Tongue (tissue), 2 donors: ENCODE data around the gene DOCK9. TPM values are rescaled to one million over a fixed set of nuclear protein-coding genes. Genes with fewer than 3 reads are reported as not detected.
"Not testable (repeated sequence)": the region's sequence is repeated elsewhere in the genome, so short reads cannot be mapped to it uniquely, and the experiment has no call there.

Experiments
- DNase-seq: peaks from one replicate; pipeline ENCODE4 v3.0.0-alpha.2; 2015
- total RNA-seq: library from RNA; depleted of rRNA; stranded (reverse); fragments of >200 nt; gene quantifications from one replicate; pipeline ENCODE4 v1.2.3, GENCODE V29; 2014

Gene DOCK9
- total RNA-seq, 1 donor from 2014 or later, result 143 TPM

GRCh38 chr13:98917116-98917515, 60.7 kb downstream of the DOCK9 start:
- DNase-seq, result no peak

- DNase-seq, result no peak
Observed at GRCh38 chr13:98916403-98916802, 61.5 kb downstream of the DOCK9 start.

DNA sequence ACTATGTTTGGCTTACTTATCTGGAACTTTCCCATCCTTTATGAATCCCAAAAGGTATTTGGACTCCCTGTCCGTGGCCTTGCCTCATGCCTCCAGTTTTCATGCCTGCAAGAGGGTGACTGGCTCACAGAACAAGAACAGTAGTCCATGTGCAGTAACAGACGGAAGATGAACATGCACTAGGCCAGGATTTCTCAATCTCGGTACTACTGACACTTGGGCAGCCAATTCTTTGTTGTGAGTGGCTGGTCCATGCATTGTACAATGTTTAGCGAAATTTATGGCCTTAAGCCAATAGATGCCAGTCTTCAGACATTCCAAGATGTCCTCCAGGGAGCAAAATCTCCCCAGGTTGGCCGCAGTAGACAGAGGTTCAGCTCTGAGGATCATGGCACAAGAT, 61.9 kb downstream of the DOCK9 start:
- DNase-seq, result no peak

- DNase-seq, result no peak
Observed at GRCh38 chr13:98915563-98915962, 62.3 kb downstream of the DOCK9 start.

- no peak for DNase-seq
Observed at GRCh38 chr13:98913741-98914140, 64.1 kb downstream of the DOCK9 start.

DNA sequence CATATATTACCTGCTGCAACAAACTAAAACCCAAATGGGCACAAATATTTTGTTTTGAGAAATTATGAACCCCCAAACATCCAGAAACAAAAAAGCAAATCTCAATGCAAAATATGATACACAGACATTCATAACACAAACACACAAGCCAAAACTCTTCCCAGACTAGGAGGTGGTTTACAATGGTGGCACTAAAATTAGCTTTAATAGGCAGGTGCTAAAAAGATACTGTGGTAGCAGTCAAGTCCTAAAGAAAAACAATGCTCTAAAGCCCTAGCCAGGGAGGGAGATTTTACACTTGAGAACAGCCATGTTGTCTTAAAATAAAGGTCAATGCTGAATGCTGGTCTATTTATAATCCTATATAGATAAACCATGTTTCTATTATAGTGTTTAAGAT, 65.0 kb downstream of the DOCK9 start:
- DNase-seq, result no peak

GRCh38 chr13:98910501-98910951, 67.3 kb downstream of the DOCK9 start:
- DNase-seq, result no peak

DNA sequence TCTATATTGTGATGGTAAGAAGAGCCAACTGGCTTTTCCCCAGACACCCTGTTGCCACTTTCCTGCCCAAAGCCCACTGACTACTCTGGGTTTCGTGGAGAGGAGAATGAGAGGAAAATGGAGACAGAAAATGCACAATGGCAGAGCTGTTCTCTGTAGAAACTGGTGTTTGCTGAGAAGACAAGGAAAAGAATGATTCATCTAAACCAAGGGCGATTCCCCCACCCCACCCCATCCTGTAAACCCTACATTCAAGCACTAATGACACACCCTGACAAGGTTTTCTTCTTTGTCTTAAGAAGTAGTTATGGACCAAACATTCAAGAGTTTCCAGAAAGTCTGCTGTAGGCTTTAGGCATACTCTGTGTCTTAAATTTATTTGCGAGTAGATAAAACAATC, 68.8 kb downstream of the DOCK9 start:
- no peak for DNase-seq

DNA sequence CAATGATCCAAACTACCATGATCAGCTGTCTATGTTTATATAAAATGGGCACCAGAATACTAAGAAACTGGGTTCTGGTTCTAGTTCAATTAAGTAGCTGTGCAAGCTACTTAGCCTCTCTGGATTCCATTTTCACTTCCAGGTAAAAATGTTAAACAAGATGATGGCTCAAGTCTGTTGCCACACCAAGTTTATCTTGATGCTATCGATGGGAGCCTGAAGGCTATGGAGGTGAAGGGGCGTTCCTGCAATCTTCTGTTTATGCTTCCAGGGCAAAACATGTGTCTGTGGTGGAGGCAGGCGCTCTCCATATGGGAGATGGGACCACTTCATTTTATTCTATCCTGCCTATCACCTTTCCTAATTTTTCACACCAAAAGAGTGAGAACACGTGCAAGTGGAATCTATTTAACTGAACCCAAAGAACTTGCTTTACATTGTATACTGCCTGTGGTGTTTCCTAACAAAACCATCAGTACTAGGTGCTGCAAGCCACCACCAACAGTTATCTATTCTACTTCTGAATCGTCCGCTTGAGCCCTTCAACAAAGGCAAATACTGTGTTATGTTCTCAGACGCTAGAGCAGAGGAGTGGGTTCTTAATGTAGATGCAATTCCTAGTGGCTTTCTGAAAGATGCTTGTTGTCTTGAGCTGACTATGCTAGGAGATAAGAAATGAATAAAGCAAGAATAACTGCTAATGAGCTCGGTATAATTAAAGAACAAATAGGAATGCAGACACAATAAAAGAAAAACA, 70.9 kb downstream of the DOCK9 start:
- DNase-seq, result no peak

DNA sequence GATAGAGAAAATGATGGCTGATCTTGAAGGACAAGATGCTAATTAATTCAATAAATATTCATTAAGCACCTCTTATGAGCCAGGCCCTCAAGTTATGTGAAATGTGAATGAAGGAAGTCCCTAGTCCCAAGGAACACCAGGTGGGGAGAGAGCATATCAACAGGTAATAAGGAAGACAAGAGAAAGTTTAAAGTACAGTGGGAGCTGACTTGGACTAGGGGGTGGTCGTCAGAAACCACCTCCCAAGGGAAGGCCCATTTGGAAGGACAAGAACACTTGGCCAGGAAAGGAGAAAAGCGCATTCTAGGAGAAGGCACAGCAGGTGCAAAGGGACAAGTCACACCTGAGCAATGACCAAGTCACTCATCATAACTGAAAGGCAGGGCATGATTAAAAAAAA, 72.7 kb downstream of the DOCK9 start:
- DNase-seq, result no peak

DNA sequence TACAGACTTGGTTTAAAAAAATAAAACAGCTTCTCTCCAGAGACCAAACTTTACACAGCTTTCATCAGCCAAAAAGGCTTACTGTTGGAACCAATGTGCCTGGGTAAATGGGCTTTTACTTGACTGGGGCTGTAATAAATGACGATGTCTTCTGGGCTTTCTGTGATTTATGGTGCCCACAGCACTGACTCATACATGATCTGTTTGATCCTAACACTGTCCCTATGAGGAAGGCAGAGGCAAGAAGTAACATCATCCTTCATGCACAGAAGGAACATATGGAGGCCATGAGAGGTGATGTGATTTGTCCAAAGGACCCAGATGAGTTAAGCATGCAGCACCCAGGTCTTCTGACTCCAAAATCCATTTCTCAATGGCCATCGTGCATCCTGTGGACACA, 77.4 kb downstream of the DOCK9 start:
- DNase-seq, result no peak

GRCh38 chr13:98897706-98898105, 80.2 kb downstream of the DOCK9 start:
- DNase-seq, result no peak

DNA sequence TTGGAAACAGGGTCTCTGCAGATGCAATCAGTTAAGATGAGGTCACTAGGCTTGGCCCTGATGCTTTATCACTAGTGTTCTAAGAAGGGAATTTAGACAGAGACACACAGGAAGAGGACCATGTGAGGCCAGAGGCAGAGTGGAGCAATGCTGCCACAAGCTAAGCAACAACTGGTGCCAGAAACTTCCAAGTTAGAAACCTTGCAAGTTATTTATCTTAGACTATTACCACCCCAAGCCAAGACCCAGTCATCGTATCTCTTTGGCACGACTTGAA, 81.1 kb downstream of the DOCK9 start:
- no peak for DNase-seq

- no peak for DNase-seq
Observed at GRCh38 chr13:98896083-98896867, 81.6 kb downstream of the DOCK9 start.

DNA sequence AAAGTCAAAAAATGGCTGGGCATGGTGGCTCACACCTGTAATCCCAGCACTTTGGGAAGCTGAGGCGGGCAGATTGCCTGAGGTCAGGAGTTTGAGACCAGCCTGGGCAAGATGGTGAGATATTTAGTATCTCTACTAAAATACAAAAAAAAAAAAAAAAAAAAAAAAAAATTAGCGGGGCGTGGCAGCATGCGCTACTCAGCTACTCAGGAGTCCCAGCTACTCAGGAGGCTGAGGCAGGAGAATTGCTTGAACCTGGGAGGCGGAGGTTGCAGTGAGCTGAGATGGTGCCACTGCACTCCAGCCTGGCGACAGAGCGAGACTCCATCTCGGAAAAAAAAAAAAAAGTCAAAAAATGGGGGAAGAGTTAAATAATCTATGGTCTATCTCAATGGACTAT, 83.0 kb downstream of the DOCK9 start:
- DNase-seq, result not testable (repeated sequence)

DNA sequence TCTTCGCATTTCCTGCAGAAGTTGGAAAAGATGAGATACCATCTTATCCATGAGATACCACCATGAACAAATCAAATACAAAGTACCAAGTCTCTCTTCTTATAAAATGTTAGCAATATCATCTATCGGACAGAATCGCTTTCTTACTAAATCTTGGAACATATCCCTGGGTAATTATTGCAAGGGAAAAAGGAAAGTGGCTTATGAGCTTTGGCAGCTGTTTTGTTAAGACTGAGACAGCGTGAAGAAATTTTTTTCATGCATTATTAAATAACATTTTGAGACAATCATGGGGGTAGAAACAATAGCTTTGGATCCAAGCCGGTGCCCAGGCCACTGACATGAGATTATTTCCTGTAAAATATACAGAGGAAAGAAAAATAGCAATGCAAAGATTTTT, 84.5 kb downstream of the DOCK9 start:
- DNase-seq, result peak; percentile 40

DNA sequence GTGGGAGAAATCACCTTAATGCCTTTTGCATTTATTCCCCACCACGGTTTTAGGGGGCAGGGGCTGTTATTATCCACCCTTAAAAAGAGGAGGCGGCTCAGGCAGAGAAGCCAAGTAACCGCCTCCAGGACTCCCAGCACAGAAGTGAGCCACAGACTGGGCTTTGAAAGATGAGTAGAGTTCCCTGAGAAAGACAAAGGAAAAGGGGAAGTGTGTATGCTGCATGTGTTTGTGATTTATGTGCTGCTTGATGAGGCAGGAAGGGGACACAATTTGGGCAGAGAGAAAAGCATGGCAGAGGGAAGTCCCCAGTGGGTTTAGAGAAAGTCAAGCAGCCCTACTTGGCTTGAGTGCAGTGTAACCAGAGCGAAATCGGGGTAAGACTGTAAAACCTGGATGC, 85.0 kb downstream of the DOCK9 start:
- DNase-seq, result peak; percentile 39

DNA sequence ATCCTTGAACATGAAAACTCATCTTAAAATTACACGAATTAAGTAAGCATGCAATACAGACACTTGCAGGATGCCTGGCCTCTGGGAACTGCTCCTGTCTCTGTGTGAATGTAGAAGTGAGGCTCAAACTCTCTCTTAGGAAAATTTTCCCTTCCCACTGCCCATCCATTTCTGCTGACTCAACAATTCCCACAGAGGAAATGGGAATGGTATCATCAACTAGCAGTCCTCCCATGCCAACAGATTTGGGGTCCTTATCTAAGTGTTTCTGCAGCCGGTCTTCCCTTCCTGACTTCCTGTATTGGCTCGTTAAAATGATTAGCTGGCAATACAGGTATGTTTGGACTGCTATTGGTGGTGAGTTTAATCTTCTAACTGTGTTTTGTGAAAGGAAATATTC, 85.8 kb downstream of the DOCK9 start:
- no peak for DNase-seq

DNA sequence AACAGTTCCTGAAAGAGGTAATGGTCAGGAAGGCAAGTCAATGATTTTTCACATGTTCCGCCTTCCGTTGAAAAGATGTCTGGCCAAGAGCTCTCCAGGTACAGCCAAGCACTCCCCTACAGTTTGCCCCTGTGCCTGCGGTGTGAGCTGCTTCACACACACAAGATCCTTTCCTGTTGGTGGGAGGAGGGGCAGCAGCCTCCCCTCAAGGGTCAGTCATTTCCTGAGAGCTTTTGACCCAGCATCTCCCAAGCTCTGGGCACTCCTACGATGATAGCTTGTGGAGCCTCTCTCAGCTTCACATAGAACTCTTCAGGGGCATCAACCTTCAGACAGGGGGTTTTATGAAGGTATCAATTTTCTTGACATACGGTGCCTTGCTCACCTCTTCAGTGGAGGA, 86.9 kb downstream of the DOCK9 start:
- no peak for DNase-seq

DNA sequence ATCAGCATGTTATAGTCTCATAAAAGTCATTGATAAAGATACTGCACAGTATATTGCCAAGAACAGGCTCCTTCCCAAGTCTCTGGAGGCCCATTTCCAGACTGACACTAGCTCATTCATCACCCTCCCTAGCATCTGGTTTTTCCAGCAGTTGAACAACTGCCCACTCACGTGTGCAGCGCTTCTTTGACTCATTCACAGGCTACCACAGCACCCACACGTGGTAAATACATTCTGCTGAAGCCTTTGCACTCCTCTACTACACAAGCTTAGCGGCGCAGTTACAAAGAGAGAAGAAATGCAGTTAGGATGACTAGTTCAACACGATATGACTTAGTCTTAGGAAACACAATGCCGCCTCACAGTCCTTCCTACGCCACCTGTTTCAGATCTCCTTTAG, 87.7 kb downstream of the DOCK9 start:
- peak; percentile 54 for DNase-seq

GRCh38 chr13:98889419-98890085, 88.3 kb downstream of the DOCK9 start:
- DNase-seq, result no peak

DNA sequence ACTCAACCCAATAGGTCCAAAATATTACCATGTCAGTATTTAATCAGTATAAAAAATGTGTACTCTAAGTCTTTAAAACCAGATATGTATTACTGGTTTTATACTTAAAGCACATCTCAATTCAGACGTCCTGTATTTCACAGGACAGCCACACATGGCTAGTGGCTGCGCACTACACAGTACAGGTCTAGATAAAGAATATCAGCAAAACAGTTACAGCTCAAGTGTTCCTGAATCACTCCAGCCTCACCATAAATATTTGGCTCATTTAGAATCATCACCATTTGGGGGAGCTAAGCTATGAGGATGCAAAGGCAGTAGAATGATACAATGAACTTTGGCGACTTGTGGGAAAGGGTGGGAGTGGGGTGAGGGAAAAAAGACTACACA, 89.0 kb downstream of the DOCK9 start:
- no peak for DNase-seq

DNA sequence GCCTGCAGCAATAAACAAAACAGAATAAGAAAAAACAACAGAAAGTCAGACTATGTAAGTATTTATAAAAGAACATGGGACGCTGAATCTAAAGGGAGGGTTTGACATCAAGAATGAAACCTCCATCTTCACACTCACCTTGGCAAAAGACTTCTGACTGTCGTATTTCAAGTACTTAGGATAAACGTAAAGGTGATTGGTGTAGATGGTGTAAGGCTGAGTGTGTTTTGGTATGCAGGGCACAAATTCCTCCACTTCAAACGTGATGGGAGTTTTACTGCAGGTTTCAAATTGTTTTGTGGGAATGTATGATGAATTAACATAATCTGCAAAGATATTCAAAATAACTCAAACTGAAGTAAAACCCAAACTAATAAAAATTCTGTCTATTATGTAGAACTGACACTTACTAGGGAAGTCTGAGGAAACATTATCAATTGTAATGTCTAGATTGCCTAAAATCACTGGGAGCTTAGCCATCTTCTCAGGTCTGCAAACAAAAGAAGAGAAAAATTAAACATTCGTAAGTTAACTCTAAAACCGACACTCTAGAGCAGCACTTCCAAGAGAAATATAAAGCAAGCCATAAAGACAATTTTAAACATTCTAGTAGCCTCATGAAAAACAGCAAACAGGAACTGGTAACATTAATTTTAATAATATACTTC, 89.5 kb downstream of the DOCK9 start:
- DNase-seq, result no peak
